NCI-H128 (cell line): ENCODE data around the gene DKKL1.

Source experiments
- DNase-seq: peaks from one replicate; lab custom pipeline; 2025; ENCODE audit not compliant: unreplicated experiment; lab: John Stamatoyannopoulos, UW

DKKL1 gene

DNA sequence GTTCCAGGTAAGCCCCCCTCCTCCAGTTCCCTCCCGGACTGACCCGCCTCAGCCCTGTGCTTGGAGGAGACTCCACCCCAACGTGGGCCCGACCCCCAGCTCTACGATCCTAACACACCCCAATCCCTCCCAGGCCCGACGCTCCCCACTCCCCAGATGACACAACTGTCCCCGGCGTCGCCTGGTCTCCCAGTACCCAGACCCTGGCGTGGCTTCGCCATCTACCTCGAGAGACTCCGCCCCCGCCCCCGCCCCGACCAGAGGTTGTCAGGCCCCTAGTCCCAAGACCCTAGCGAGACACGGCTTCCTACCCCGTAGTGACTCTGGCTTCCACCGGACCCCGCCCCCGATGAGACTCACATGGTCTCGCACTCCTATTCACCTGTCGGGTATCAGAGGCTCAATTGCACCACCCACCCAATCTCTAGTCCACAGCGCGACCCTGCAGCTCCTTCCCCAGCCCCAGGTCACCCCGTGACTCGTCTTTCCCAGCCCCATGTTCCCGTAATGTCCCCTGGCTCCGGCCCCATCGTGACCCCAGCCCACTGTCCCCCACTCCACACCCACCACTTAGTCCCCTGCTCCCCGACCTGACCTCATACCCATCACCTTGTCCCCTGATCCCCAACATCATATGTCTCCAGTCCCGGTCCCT, 25.5 kb upstream of the DKKL1 start:
- no peak for DNase-seq

DNA sequence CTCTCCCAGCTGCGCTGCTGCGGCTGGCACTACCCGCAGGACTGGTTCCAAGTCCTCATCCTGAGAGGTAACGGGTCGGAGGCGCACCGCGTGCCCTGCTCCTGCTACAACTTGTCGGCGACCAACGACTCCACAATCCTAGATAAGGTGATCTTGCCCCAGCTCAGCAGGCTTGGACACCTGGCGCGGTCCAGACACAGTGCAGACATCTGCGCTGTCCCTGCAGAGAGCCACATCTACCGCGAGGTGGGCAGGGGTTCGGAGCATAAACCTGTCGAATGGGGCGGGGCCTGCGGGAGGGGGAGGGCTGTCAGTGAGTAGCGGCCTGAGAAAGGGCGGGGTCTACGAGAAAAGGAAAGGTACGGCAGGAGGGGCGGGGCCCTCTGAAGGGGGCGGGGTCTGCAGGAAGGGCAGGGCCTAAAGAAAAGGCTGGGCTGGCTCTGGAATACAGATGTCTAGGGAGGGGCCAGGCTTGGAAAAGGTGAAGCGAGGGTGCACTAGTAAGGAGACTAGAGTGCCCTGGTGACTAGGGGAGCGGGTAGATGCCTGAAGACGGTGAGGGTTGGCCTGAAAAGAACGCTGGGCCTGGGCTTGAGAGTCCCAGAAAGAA, 24.9 kb upstream of the DKKL1 start:
- no peak for DNase-seq

DNA sequence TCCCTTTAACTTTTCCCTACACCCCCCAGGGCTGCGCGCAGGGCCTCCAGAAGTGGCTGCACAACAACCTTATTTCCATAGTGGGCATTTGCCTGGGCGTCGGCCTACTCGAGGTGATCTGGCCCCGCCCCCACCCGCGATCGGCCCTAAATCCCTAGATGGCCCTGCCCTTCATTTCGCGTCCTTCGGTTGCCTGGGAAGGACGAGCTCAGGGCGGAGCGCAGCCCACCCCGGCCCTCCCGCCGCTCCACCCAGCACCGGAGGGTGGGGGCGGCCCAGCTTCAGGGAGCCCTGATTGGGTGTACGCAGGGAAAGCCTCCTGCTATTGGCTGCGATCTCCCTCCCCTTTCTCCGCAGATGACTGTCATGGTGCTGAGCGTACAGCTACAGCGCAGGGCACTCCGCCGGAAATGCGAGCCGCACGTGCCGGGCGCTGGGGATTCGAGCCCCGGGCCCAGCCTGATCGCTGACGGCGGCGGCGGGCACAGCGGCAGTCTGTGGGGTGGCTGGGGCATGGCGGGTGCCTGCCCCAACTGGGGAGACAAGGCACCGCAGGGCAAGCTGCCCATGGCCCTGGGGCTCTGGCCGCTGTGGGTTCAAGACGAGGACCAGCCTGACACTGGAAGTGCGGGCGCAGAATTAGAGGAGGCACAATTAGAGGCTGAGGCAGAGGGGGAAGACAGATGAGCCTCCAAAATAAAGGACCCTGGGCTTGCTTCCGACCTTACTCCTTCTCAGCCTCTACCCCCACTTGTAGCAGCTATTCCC, 24.2 kb upstream of the DKKL1 start:
- no peak for DNase-seq

DNA sequence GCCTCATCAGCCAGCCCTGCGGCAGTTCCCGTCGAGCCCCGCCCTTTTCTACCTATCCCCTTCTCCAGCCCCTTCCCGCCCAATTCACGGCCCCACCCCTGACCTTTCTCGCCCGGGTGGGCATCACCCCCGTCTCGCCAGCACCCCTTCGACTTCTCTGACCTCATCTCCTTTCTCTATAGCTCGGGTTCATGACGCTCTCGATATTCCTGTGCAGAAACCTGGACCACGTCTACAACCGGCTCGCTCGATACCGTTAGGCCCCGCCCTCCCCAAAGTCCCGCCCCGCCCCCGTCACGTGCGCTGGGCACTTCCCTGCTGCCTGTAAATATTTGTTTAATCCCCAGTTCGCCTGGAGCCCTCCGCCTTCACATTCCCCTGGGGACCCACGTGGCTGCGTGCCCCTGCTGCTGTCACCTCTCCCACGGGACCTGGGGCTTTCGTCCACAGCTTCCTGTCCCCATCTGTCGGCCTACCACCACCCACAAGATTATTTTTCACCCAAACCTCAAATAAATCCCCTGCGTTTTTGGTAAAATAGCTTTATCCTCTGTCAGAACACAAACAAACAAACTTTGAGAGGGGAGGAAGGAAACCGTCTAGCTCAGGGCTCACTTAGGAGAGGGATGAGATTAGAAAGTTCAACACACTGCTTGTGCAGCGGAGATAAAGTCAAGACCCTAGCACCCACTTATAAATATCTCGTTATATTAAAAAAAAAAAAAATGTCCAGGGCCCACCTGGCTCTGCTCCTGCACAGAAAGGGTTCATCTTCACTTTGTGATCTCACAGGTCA, 23.4 kb upstream of the DKKL1 start:
- DNase-seq, result no peak

DNA sequence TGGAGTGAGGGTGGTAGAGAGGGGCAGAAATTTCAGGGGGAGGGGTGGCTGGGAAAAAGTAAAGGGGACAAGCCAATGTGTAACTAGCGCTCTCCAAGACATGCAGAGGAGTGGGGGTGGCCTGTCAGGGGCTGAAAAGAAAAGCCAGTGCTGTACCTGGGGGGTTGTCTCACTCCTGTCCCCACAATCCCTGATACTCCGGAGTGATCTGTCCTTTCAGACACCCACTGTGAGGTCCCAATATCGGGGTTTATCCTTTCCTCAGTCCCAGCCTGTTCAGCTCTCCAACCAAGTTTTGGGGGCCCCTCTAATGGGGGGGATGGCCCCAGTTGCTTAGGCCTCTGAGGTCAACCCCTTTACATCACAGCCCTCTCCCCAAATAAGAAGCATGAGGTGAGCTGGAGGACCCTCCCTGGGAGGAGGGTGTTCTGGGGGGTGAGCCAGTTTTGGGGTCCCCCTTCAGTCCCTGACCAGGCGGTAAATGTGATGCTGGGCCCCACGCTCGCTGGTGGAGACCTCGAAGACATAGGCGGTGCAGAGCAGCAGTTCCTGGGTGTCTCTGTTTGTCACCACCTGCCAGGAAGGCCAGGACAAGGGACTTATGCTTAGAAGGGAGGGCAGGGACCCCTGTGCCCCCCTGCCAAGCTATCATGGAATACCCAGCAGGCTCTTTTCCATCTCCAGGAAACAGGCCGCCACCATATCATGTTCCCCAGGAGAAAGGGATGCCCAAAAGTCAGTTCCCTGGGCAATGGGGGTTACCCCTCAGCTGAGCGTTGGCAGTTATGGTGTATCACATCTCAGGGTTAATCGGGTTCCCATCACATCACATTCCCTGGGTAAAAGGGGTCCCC, 22.6 kb upstream of the DKKL1 start:
- DNase-seq, result no peak

DNA sequence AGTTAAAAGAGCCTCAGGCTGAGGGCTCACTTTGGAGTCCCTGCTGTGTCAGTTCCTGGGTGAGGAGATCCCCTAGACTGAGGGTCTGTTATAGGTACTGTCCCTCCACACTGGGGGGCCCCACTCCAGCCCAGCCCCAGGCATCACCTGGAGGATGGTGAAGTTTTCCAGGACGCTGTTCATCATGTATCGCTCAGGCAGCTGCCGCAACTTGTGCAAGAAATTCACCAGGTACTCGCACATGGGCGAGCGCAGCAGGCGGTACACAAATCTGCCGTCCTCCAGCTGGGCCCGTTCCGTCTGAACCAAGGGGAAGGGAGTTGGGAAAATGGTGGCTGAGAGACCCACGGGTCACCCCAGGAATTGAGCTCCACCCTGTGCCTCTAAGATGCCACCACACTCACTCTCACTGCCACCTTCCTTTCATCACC, 21.4 kb upstream of the DKKL1 start:
- DNase-seq, result no peak

DNA sequence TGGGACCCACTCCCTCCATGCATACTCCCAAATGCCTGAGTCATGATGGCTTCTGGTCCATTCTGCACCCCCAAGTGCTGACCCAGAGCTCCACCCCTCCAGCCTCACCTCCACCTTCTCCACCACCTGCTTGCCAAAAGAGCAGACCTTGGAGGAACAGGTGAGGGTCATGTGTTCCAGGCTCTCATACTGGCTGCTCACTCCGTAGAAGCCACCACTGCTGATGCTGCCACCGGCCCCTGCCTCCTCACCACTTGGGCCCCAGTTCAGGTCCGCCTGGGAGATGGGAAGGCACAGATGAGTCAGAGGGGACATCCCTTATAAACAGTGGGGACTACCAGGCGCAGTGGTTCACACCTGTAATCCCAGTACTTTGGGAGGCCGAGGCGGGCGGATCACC, 20.6 kb upstream of the DKKL1 start:
- DNase-seq, result no peak

DNA sequence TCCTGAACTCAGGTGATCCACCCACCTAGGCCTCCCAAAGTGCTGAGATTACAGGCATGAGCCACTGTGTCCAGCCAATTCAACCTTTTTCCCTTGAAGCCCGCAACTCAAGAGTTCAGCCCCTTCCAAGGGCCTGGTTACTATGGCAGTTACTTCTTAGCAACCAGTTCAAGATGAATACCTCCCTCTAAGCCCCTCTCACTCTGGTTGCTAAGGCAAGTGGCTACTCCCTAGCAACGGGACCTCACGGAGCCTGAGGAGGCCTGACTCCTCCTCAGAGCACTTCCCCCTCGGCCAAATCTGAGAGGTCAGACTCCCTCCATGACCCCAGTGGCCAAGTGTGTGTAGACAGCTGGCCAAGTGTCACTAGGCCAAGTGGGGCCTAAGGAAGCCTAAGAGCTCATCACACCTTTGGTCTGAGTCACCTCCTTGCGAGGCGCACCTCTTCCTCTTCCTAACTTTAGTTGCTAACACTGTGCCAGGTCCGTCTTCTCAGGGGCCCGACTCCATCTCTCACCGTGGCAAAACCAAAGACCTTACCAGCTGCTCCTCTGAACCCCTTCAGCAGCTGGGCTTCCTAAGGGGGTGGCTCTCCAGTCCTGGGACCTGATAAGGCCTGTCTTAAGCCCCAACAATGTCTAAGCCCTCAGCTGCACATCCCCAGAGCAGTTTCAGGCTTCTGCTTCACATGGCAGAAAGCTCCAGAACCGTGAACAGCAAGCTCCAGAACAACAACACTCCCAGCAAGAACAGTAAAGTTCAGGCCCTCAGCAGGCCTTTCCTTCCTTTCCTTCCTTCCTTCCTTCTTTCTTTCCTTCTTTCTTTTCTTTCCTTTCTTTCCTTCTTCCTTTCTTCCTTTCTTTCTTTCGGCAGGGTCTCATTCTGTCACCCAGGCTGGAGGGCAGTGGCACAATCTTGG, 18.9 kb upstream of the DKKL1 start:
- no peak for DNase-seq

DNA sequence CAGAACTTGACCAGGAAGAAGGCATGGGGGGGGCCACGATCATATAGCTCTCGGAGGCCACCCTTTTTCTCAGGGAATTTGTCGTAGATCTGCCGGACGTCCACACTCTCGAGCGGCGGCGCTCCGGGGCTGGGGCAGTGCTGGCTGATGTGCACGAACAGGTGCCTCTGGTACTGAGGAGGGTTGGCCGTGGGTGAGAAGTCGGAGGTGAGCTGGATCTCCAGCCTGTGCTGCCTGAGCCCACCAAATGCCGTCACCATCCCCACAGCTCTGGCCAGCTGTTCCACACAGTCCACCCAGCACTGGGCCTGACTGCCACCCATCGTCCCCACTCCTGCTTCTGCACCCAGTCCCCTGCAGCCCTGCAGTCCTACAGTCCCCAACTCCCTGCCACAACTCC, 16.5 kb upstream of the DKKL1 start:
- no peak for DNase-seq

DNA sequence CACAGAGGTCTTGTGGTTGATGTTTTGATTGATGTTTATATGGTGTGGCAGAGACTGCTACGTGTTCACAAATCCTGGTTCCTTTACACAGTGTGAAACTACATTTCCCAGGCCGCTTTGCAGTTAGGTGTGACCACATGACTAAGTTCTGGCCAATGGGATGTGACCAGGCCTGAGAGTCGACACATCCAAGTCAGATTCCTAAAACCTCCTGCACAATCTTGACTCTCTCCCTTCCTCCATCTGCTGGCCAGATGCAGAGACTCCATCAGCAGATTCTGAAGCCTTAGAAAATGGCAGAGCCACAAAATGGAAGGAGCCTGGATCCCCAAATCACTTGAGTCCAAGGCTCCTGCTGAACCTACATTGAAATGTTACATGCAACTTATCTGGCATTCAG, 15.8 kb upstream of the DKKL1 start:
- DNase-seq, result no peak

DNA sequence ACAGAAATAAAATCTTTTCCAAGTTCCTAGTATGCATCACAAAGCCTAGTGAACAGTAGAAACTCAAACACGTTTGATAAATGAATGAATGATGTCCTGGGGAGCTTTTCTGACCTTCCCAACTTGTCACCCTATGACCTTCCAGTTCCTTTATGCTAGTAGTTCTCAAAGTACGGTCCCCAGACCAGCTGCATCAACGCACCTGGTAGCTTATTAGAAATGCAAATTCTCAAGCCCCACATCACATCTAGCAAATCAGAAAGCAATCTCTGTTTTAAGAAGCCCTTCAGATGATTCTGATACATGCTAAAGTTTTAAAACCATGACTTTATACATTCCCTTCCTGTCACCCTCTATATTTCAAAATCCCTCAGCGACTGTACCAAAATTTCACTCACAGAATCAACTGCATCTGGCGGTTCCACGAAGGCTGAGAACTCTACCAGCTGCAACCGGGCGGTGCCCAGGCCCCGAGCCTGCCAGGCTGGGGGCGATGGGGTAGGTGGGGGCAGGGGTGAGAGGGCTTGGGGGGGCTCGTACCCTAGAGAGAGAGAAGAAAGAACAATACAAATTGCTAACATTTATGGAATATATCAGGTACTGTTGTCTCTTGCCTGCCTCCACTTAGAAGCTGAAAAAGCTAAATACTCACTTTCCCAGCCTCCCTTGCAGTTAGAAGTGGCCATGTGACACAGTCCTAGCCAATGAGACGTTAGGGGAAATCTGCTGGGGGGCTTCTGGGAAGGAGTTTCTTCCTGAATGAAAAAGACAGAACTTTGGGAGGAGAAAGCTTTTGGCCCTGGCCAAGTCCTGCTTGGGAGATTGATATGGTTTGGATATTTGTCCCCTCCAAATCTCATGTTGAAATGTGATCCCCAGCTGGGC, 15.1 kb upstream of the DKKL1 start:
- DNase-seq, result no peak

DNA sequence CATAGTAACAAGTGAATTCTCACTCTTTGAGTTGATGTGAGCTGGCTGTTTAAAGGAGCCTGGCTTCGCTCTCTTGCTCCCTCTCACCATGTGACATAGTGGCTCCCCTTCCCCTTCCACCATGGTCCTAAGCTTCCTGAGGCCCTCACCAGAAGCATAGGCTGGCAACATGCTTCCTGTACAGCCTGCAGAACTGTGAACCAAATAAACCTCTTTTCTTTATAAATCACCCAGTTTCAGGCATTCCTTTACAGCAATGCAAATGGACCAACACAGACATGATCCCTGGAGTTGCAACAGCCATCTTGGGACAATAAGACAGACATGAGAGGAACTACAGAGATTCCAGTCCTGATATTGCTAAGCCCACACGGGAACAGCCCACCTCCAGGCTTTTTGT, 14.1 kb upstream of the DKKL1 start:
- DNase-seq, result no peak

DNA sequence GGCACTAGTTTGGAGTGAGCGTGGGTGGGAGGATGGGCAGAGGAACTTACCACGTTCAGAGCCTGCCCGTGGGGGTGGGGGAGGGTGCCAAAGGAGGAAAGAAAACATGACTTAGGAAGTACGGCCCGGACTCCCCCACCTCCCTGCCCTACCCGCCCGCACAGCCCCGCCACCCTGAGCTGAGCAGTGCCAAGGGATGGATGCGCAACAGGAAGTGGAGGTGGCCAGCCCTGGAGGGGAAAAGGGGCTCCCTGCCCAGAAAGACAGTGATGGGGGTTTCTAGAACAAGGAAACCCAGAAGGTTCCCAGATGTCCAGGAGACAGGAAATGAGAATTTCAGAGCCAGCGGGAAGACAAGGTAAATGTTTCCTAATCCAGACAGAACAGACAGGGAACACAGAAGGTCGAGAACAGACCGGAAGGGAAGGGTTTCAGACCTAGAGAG, 7.7 kb upstream of the DKKL1 start:
- DNase-seq, result no peak

DNA sequence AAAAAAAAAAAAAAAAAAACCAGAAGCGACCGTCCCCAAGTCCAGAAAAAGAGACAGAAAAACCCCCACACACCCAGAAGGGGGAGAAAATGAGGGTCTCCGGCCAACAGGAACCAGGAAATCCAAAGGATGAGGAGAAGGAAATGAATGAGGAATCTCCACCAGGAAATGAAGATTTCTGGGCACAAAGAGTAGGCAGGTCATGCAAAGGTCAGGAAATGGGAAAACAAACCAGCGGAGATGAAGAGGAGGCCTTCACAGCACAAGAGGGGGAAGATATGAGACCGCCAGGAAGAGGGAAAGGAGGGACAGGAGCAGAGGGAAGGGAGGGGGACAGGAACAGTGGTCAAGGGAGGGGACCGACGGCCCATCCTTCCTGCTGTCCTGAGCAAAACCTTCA, 7.3 kb upstream of the DKKL1 start:
- no peak for DNase-seq

DNA sequence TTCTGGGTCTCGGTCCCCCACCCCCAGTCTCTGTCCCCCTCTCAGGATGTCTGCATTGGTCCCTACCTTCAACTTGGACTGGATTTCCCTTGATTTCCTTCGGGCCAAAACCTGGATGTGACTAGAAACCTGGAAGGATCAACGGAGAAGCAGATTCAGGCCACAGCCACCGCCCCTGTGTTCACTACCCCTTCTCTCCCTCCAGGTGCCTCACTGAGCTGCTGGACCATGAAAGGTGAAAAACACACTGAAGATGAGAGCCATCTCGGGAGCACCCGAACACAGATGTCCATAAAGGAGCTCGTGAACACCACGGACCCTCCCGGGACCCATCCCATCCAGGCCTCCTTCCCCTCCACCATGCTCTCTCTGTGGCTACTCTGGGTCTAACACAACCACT, 6.5 kb upstream of the DKKL1 start:
- no peak for DNase-seq

DNA sequence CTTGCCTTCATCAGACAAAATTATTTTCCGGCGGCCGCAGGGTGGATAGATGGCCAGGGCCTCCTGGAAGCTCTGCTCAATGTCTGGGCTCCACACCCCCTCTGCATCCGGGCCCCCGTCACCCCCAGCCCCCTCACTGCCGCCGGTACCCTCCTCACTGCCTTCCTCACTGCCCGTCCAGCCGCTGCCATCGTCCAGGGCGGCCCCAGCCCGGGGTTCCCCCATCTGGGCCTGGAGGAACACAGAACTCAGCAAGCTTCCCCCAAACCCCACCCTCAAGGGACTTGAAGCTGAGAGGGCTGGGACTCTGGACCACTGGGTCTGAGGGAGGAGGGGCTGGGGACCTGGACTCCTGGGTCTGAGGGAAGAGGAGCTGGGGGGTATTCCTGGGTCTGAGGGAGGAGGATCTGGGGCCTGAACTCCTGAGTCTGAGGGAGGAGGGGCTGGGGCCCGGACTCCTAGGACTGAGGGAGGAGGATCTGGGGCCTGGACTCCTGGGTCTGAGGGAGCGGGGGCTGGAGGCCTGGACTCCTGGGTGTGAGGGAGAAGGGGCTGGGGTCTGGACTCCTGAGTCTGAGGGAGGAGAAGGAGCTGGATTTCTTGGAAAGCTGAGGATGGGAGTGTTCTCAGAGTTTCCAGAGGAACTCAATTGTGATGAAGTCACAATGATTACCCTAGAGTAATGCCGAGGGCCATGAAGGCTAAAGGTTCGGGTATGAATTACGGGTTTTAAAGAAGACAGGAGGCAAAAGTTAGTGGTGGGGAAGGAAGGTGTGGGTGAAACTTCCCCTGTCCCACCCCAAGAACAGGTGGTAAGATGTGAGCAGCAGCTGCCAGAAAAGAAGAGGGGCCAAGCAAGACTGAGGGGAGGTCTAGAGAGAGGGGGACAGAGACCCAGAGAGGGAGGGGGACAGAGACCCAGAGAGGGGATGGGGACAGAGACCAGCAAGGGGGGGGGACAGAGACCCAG, 3.5 kb upstream of the DKKL1 start:
- no peak for DNase-seq

DNA sequence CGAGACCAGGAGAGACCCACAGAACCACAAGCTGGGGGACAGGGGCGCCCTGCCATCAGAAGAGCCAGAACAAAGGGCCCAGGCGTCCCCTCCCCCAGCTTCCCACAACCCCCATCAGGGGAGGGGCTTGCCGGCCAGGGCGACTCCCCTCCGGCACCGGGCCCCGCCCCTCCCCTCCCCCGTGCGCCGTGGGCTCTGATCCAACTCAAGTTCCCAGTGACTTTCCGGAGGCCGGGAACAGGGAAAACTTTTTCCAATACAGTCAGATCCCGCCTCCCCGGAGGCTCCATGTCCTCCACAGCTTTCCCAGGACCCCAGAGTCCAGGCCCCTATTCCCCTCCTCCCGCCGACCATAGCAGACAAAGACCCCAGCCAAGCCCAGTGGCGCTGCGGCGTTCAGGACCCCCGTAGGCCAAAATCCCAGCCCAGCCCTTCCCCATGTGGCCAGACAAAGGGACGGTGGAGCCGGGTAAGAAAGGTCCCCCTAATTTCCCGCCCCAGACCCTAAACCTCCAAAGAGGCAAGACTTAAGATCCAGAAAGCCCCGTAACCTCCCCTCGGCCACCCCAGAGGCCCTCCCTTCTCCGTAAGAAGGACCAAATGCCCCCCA, 2.1 kb upstream of the DKKL1 start:
- DNase-seq, result peak; percentile 30
